GM12878 (cell line): ENCODE data around the gene MTRF1. TPM values are rescaled to one million over a fixed set of nuclear protein-coding genes. Genes with fewer than 3 reads are reported as not detected.

Experiments used
- CEBPB ChIP-seq, 2 experiments: fragments of 150-350 bp in 1 of 2; IDR thresholded peaks; 2 replicates each; pipeline ENCODE4 v1.6.1; 2012 to 2014; ENCODE audit warnings: low read depth in 2 of 2, low read length in 2 of 2, borderline replicate concordance in 1 of 2, inconsistent platforms in 1 of 2
- EP300 ChIP-seq, 2 experiments: fragments of 150-350 bp in 1 of 2; IDR thresholded peaks; 2 replicates each; pipeline ENCODE4 v1.6.1; 2011 to 2012; ENCODE audit warnings: low read depth in 2 of 2, low read length in 2 of 2, borderline replicate concordance in 1 of 2, improper control_type of control experiment in 1 of 2, inconsistent platforms in 1 of 2; ENCODE audit not compliant: control insufficient read depth in 1 of 2
- EZH2 ChIP-seq: IDR thresholded peaks from 2 replicates; pipeline ENCODE4 v1.6.1; 2012; ENCODE audit warnings: low read depth, mild to moderate bottlenecking, control low read depth, inconsistent platforms, low read length, borderline replicate concordance; ENCODE audit not compliant: control insufficient read depth
- FOXK2 ChIP-seq: fragments of 450-650 bp; IDR thresholded peaks from 2 replicates; pipeline ENCODE4 v1.6.1; 2017; ENCODE audit warnings: mild to moderate bottlenecking, moderate library complexity
- GABPA ChIP-seq: IDR thresholded peaks from 2 replicates; pipeline ENCODE4 v1.6.1; 2014; ENCODE audit warnings: antibody characterized with exemption, low read depth, mild to moderate bottlenecking, inconsistent platforms
- GATAD2B ChIP-seq: fragments of 450-650 bp; conservative IDR thresholded peaks from 2 replicates; pipeline ENCODE4 v1.6.1; 2017; ENCODE audit warnings: low read depth, mild to moderate bottlenecking, moderate library complexity
- HDAC6 ChIP-seq: fragments of 200-600 bp; sonication (generic); IDR thresholded peaks from one replicate; pipeline ENCODE4 v1.8.0; 2017; ENCODE audit warnings: antibody characterized with exemption; ENCODE audit not compliant: unreplicated experiment
- MEF2A ChIP-seq: IDR thresholded peaks from 2 replicates; pipeline ENCODE4 v1.6.1; 2011; ENCODE audit warnings: low read depth, mild to moderate bottlenecking, low read length, moderate library complexity; ENCODE audit not compliant: insufficient read depth
- MTA3 ChIP-seq: IDR thresholded peaks from 2 replicates; pipeline ENCODE4 v1.6.1; 2012; ENCODE audit warnings: low read length, inconsistent platforms, borderline replicate concordance
- PAX8 ChIP-seq: fragments of 450-650 bp; IDR thresholded peaks from 2 replicates; pipeline ENCODE4 v1.6.1; 2017; ENCODE audit warnings: mild to moderate bottlenecking, moderate library complexity
- POU2F2 ChIP-seq: IDR thresholded peaks from 3 replicates; pipeline ENCODE4 v1.6.1; 2011; ENCODE audit warnings: low read depth, mild to moderate bottlenecking, low read length, borderline replicate concordance
- SREBF2 ChIP-seq: IDR thresholded peaks from 2 replicates; pipeline ENCODE4 v1.6.1; 2012; ENCODE audit warnings: mild to moderate bottlenecking, low read length
- TCF12 ChIP-seq: IDR thresholded peaks from 2 replicates; pipeline ENCODE4 v1.6.1; 2011; ENCODE audit warnings: low read depth, mild to moderate bottlenecking, low read length
- polyA plus RNA-seq, 11 experiments: library from polyadenylated mRNA; depleted of rRNA in 4 of 11; unstranded in 6 of 11; stranded (reverse) in 5 of 11; fragments of >200 nt; fragmentation: Nextera tagmentation in 4 of 11; fragmentation: Illumina TruSeq in 1 of 11; extraction: Ambion mirVana in 4 of 11; extraction: Trizol in 1 of 11; gene quantifications; 1 replicate in 1 of 11; 2 replicates in 10 of 11; pipeline versions ENCODE4 v1.2.1 to v1.2.3, GENCODE V29; 2011 to 2016; ENCODE audit warnings: inconsistent platforms in 2 of 11, missing spikeins in 2 of 11, low read depth in 1 of 11
- total RNA-seq, 4 experiments: library from RNA; depleted of rRNA in 3 of 4; stranded (reverse); fragments of >200 nt in 3 of 4; fragmentation: Illumina TruSeq in 1 of 4; extraction: Trizol in 1 of 4; gene quantifications; 2 replicates each; pipeline versions ENCODE4 v1.2.1 to v1.2.3, GENCODE V29; 2013 to 2021
- TF ChIP-seq, protein P1 (sequence below): fragments of 450-650 bp; IDR thresholded peaks from 2 replicates; pipeline ENCODE4 v1.6.1; 2017; ENCODE audit warnings: antibody characterized with exemption, mild to moderate bottlenecking, moderate library complexity
- TF ChIP-seq, protein P2 (sequence below): fragments of 450-650 bp; formaldehyde crosslinking; IDR thresholded peaks from 2 replicates; pipeline ENCODE4 v1.4.0; 2020; ENCODE audit warnings: mild to moderate bottlenecking, moderate library complexity
- TF ChIP-seq, protein P3 (sequence below): fragments of 450-650 bp; IDR thresholded peaks from 2 replicates; pipeline ENCODE4 v1.6.1; 2017; ENCODE audit warnings: mild to moderate bottlenecking, low read depth, inconsistent platforms; ENCODE audit not compliant: poor library complexity, severe bottlenecking
- TF ChIP-seq, protein P4 (sequence below): IDR thresholded peaks from 2 replicates; pipeline ENCODE4 v1.6.1; 2012; ENCODE audit warnings: low read depth, low read length, improper control_type of control experiment

Gene MTRF1
- total and polyA plus RNA-seq, 10 of the 15 experiments (the other 5 are each of a cell fraction or from before 2014, with no cell fraction given): 12.1 to 33.7 (median 20.6) TPM

DNA sequence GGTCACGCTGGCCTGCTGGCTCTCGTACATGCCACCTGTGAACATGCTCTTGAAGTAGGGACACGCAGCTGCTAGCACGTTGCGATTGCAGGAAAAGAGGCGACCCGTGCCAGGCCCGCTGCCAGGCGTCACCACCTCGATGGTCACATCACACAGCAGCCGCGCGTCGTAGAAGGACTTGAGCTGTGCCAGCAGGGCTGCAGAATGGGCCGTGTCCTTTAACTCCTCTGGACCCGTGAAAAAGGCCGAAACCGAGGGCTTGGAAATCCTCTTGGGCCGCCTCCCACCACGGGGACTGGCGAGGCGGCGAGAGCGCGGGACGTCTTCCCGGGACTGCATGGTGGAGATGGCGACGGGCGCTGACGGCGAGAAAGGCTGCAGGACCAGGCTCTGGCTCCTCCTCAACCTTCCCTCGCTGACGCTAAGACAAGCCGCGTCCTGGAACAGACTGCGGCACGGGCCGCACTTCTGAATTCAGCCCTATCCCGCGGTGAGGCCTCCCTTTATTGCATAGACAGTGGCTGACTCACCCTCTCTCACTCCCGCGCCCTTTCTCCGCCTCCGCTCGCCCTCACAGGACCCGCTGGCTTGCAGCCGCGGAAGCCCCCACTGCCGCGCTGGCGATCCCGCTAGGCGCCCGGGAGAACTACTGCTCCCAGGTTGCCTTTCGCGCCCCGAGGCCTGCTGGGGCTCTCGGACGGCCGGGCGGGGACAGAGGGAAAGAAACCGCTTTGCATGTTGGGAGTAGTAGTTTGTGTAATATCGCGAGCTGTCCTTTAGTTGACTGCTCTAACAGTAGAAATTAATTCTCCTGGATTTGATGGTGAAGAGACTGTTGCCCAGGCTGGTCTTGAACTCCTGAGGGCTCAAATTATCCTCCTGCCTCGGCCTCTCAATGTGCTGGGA, 69.2 kb downstream of the MTRF1 start, which contains the start of gene KBTBD7 (continued):
- TF ChIP-seq EP300 (IDR thresholded peaks at IDR 0.05; ENCODE audit: borderline replicate concordance in 1 of 2, control insufficient read depth in 1 of 2, low read depth in 2 of 2, low read length in 2 of 2) (no peak), FOXK2 (no peak), HDAC6 (no peak), POU2F2 (peak; percentile 78; the same call in 2 of the 3 replicates), MTA3 (no peak), PAX8 (no peak), GATAD2B (0 out of 2 replicates have a peak, but pooled peaks have one; percentile 81), CEBPB (IDR thresholded peaks at IDR 0.05; ENCODE audit: borderline replicate concordance in 1 of 2, low read depth in 2 of 2, low read length in 2 of 2) (no peak), SREBF2 (no peak), EZH2 (no peak), TCF12 (0 out of 2 replicates have a peak, but pooled peaks have one; percentile 5), GABPA (peak; percentile 40; the same call in 1 of the 2 replicates), MEF2A (peak; percentile 53; the same call in 1 of the 2 replicates)
- TF ChIP-seq, protein P1, sequence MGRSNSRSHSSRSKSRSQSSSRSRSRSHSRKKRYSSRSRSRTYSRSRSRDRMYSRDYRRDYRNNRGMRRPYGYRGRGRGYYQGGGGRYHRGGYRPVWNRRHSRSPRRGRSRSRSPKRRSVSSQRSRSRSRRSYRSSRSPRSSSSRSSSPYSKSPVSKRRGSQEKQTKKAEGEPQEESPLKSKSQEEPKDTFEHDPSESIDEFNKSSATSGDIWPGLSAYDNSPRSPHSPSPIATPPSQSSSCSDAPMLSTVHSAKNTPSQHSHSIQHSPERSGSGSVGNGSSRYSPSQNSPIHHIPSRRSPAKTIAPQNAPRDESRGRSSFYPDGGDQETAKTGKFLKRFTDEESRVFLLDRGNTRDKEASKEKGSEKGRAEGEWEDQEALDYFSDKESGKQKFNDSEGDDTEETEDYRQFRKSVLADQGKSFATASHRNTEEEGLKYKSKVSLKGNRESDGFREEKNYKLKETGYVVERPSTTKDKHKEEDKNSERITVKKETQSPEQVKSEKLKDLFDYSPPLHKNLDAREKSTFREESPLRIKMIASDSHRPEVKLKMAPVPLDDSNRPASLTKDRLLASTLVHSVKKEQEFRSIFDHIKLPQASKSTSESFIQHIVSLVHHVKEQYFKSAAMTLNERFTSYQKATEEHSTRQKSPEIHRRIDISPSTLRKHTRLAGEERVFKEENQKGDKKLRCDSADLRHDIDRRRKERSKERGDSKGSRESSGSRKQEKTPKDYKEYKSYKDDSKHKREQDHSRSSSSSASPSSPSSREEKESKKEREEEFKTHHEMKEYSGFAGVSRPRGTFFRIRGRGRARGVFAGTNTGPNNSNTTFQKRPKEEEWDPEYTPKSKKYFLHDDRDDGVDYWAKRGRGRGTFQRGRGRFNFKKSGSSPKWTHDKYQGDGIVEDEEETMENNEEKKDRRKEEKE: no peak
- TF ChIP-seq, protein P2, sequence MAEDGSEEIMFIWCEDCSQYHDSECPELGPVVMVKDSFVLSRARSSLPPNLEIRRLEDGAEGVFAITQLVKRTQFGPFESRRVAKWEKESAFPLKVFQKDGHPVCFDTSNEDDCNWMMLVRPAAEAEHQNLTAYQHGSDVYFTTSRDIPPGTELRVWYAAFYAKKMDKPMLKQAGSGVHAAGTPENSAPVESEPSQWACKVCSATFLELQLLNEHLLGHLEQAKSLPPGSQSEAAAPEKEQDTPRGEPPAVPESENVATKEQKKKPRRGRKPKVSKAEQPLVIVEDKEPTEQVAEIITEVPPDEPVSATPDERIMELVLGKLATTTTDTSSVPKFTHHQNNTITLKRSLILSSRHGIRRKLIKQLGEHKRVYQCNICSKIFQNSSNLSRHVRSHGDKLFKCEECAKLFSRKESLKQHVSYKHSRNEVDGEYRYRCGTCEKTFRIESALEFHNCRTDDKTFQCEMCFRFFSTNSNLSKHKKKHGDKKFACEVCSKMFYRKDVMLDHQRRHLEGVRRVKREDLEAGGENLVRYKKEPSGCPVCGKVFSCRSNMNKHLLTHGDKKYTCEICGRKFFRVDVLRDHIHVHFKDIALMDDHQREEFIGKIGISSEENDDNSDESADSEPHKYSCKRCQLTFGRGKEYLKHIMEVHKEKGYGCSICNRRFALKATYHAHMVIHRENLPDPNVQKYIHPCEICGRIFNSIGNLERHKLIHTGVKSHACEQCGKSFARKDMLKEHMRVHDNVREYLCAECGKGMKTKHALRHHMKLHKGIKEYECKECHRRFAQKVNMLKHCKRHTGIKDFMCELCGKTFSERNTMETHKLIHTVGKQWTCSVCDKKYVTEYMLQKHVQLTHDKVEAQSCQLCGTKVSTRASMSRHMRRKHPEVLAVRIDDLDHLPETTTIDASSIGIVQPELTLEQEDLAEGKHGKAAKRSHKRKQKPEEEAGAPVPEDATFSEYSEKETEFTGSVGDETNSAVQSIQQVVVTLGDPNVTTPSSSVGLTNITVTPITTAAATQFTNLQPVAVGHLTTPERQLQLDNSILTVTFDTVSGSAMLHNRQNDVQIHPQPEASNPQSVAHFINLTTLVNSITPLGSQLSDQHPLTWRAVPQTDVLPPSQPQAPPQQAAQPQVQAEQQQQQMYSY (CRISPR knock-in tag): no peak
- TF ChIP-seq, protein P3, sequence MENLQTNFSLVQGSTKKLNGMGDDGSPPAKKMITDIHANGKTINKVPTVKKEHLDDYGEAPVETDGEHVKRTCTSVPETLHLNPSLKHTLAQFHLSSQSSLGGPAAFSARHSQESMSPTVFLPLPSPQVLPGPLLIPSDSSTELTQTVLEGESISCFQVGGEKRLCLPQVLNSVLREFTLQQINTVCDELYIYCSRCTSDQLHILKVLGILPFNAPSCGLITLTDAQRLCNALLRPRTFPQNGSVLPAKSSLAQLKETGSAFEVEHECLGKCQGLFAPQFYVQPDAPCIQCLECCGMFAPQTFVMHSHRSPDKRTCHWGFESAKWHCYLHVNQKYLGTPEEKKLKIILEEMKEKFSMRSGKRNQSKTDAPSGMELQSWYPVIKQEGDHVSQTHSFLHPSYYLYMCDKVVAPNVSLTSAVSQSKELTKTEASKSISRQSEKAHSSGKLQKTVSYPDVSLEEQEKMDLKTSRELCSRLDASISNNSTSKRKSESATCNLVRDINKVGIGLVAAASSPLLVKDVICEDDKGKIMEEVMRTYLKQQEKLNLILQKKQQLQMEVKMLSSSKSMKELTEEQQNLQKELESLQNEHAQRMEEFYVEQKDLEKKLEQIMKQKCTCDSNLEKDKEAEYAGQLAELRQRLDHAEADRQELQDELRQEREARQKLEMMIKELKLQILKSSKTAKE: no peak
- TF ChIP-seq, protein P4, sequence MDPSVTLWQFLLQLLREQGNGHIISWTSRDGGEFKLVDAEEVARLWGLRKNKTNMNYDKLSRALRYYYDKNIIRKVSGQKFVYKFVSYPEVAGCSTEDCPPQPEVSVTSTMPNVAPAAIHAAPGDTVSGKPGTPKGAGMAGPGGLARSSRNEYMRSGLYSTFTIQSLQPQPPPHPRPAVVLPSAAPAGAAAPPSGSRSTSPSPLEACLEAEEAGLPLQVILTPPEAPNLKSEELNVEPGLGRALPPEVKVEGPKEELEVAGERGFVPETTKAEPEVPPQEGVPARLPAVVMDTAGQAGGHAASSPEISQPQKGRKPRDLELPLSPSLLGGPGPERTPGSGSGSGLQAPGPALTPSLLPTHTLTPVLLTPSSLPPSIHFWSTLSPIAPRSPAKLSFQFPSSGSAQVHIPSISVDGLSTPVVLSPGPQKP: no peak
